Smooth muscle cell (in vitro differentiated cells): ENCODE results near the gene SNX25. TPM values are rescaled to one million over a fixed set of nuclear protein-coding genes. Genes with fewer than 3 reads are reported as not detected.
"Not testable (repeated sequence)": the region's sequence is repeated elsewhere in the genome, so short reads cannot be mapped to it uniquely, and the experiment has no call there.

Experiments
- DNase-seq: peaks from one replicate; lab custom pipeline; 2025; ENCODE audit not compliant: unreplicated experiment; lab: John Stamatoyannopoulos, UW
- H2AFZ ChIP-seq: fragments of 200-600 bp; sonication (generic); 2 replicates; pipeline ENCODE4 v1.6.0; 2016; ENCODE audit warnings: antibody characterized with exemption, low read depth, mild to moderate bottlenecking
- H3F3A ChIP-seq: fragments of 200-600 bp; sonication (generic); 2 replicates; pipeline ENCODE4 v1.6.0; 2017; ENCODE audit warnings: antibody characterized with exemption, low read depth
- H3K27ac ChIP-seq: fragments of 200-600 bp; sonication (generic); 2 replicates; pipeline ENCODE4 v1.5.1; 2016; ENCODE audit warnings: low read depth, mild to moderate bottlenecking
- H3K27me3 ChIP-seq: fragments of 200-600 bp; sonication (generic); 2 replicates; pipeline ENCODE4 v1.6.1; 2016; ENCODE audit warnings: low read depth, mild to moderate bottlenecking
- H3K36me3 ChIP-seq: fragments of 200-600 bp; sonication (generic); 2 replicates; pipeline ENCODE4 v1.5.1; 2016; ENCODE audit warnings: low read depth
- H3K4me1 ChIP-seq: fragments of 200-600 bp; sonication (generic); 2 replicates; pipeline ENCODE4 v1.5.1; 2016; ENCODE audit warnings: low read depth
- H3K4me2 ChIP-seq: fragments of 200-600 bp; sonication (generic); 2 replicates; pipeline ENCODE4 v1.6.0; 2016; ENCODE audit warnings: mild to moderate bottlenecking
- H3K4me3 ChIP-seq: fragments of 200-600 bp; sonication (generic); 2 replicates; pipeline ENCODE4 v1.5.1; 2016; ENCODE audit warnings: mild to moderate bottlenecking
- H3K79me2 ChIP-seq: fragments of 200-600 bp; sonication (generic); 2 replicates; pipeline ENCODE4 v1.6.0; 2016; ENCODE audit warnings: low read depth, mild to moderate bottlenecking
- H3K9ac ChIP-seq: fragments of 200-600 bp; sonication (generic); 2 replicates; pipeline ENCODE4 v1.6.0; 2016; ENCODE audit warnings: low read depth
- H3K9me3 ChIP-seq: fragments of 200-600 bp; sonication (generic); replicated peaks from 2 replicates; pipeline ENCODE4 v1.5.1; 2016; ENCODE audit warnings: low read depth
- H4K20me1 ChIP-seq: fragments of 200-600 bp; sonication (generic); 2 replicates; pipeline ENCODE4 v1.6.0; 2016; ENCODE audit warnings: low read depth
- WGBS: methylation state at CpG from one replicate; pipeline ENCODE4 v1.1.7; 2016; ENCODE audit warnings: low lambda C conversion rate; 5-methylcytosine and 5-hydroxymethylcytosine counted together
- polyA plus RNA-seq: library from polyadenylated mRNA; unstranded; fragments of >200 nt; fragmentation: Nextera tagmentation; extraction: Ambion mirVana; gene quantifications from 2 replicates; pipeline ENCODE4 v1.2.1, GENCODE V29; 2016
- total RNA-seq: library from RNA; depleted of rRNA; stranded (reverse); fragments of >200 nt; gene quantifications from 2 replicates; pipeline ENCODE4 v1.2.3, GENCODE V29; 2014
- TF ChIP-seq, protein P1 (sequence below): fragments of 200-600 bp; sonication (generic); IDR thresholded peaks from 2 replicates; pipeline ENCODE4 v1.5.1; 2017; ENCODE audit warnings: borderline replicate concordance, mild to moderate bottlenecking, antibody characterized with exemption; ENCODE audit not compliant: insufficient read depth, poor library complexity, severe bottlenecking

SNX25 gene
- total and polyA plus RNA-seq, 2 experiments from 2014 or later = 12.3 to 23.6 TPM

DNA sequence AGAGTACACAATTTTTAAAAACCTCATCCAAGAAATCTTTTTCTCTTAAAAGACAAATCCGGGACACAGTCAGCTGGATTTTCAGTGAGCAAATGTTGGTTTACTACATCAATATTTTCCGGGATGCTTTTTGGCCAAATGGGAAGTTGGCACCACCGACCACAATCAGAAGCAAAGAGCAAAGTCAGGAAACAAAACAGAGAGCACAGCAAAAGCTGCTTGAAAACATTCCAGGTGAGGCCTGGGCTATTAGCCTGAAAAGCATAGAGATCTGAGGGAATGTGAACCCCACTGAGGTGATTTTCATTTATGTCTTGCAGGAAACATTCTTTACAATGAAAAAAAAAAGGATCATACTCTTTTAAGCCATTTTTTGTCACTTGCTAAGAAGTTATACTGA is 152.5 kb downstream of the SNX25 start:
- no peak for DNase-seq
- TF ChIP-seq, protein P1, sequence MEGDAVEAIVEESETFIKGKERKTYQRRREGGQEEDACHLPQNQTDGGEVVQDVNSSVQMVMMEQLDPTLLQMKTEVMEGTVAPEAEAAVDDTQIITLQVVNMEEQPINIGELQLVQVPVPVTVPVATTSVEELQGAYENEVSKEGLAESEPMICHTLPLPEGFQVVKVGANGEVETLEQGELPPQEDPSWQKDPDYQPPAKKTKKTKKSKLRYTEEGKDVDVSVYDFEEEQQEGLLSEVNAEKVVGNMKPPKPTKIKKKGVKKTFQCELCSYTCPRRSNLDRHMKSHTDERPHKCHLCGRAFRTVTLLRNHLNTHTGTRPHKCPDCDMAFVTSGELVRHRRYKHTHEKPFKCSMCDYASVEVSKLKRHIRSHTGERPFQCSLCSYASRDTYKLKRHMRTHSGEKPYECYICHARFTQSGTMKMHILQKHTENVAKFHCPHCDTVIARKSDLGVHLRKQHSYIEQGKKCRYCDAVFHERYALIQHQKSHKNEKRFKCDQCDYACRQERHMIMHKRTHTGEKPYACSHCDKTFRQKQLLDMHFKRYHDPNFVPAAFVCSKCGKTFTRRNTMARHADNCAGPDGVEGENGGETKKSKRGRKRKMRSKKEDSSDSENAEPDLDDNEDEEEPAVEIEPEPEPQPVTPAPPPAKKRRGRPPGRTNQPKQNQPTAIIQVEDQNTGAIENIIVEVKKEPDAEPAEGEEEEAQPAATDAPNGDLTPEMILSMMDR = no peak
- Histone ChIP-seq H3F3A (no peaks in the 10 kb centered on the region), H3K36me3 (no peaks in the 10 kb centered on the region), H3K9ac (no peak overlapping the region), H3K4me1 (peaks cover 6% of the 10 kb centered on the region), H3K4me2 (no peak overlapping the region), H3K79me2 (no peaks in the 10 kb centered on the region), H3K9me3 (no peaks in the 10 kb centered on the region), H3K27ac (no peak overlapping the region), H3K4me3 (no peak overlapping the region), H2AFZ (no peak overlapping the region), H4K20me1 (no peaks in the 10 kb centered on the region), H3K27me3 (no peaks in the 10 kb centered on the region)
- 98% methylated on average over 3 of the region's 3 CpGs for WGBS

DNA sequence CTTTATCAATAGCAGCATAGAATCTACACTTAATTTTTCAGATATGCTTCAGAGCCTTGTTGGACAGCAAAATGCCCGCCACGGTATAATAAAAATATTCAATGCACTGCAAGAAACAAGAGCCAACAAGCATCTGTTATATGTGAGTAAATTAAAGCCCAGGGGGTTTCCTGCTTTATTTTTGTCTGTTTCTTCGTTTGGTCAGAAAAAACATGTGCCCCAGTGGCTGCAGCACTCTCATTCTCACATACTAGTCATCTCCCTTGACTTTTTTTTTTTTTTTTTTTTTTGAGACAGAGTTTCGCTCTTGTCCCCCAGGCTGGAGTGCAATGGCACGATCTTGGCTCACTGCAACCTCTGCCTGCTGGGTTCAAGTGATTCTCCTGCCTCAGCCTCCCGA is 153.2 kb downstream of the SNX25 start:
- not testable (repeated sequence) for H3F3A ChIP-seq, H3K79me2 ChIP-seq, H2AFZ ChIP-seq, H3K9me3 ChIP-seq, H3K9ac ChIP-seq, H3K27ac ChIP-seq, H3K4me2 ChIP-seq, H3K27me3 ChIP-seq, H3K4me3 ChIP-seq, H3K36me3 ChIP-seq, H3K4me1 ChIP-seq, H4K20me1 ChIP-seq, DNase-seq
- WGBS = 95% methylated on average over 6 of the region's 6 CpGs

DNA sequence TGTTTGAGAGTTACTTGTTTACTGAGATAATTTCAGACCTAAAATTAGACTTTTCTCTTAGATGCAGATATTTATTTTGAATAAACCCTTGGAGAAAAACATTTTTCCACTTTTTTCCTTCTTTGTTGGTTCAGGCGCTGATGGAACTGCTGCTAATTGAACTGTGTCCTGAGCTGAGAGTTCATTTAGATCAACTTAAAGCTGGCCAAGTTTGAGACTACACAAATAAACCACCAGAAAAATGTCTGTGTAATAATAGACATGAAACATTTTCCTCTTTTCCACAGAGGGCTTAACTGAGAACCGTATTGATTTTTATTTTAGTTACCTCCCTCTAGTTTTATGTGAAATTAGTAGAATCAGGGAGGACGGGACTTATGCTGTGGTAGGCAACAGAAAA is 153.9 kb downstream of the SNX25 start:
- DNase-seq = no peak
- Histone ChIP-seq H3K4me1 (peaks cover 6% of the 10 kb centered on the region), H4K20me1 (no peaks in the 10 kb centered on the region), H3K4me3 (no peak overlapping the region), H2AFZ (no peak overlapping the region), H3K27ac (no peak overlapping the region), H3K9ac (no peak overlapping the region), H3K36me3 (no peaks in the 10 kb centered on the region), H3K79me2 (no peaks in the 10 kb centered on the region), H3K27me3 (no peaks in the 10 kb centered on the region), H3K4me2 (no peak overlapping the region), H3K9me3 (no peaks in the 10 kb centered on the region), H3F3A (no peaks in the 10 kb centered on the region)
- TF ChIP-seq, protein P1 = no peak
- WGBS = 98% methylated on average over 3 of the region's 3 CpGs

DNA sequence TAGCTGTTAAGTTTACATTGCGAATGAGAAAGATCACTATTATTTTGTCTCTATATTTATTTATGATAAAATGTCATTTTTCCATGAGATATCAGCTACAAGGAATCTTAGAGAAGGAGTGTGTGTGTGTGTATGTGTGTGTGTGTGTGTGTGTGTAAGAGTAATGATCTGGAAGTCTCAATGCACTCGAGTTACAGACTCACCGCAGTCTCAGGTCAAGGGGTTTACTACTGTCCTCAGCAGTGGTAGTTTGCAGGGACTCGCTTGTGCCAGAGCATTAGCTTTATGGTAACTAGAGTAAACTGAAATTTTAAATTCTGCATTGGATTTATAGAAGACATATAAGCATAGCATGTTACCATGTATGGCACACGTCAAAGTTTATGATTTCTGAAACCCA is 155.5 kb downstream of the SNX25 start:
- H3K9ac ChIP-seq = no peak overlapping the region
- no peaks in the 10 kb centered on the region for H3K27me3 ChIP-seq
- H2AFZ ChIP-seq = no peak overlapping the region
- H3K36me3 ChIP-seq = no peaks in the 10 kb centered on the region
- no peaks in the 10 kb centered on the region for H3K79me2 ChIP-seq
- no peak for DNase-seq
- no peaks in the 10 kb centered on the region for H3F3A ChIP-seq
- H4K20me1 ChIP-seq = no peaks in the 10 kb centered on the region
- no peaks in the 10 kb centered on the region for H3K9me3 ChIP-seq
- TF ChIP-seq, protein P1 = no peak
- WGBS = 99% methylated on average over 5 of the region's 5 CpGs
- no peak overlapping the region for H3K4me3 ChIP-seq
- H3K27ac ChIP-seq = no peak overlapping the region
- H3K4me1 ChIP-seq = no peaks in the 10 kb centered on the region
- no peak overlapping the region for H3K4me2 ChIP-seq
